HG02840 (cell line): ENCODE data around the gene UBAC2.
"Not testable (repeated sequence)": the region's sequence is repeated elsewhere in the genome, so short reads cannot be mapped to it uniquely, and the experiment has no call there.

ENCODE experiments used
- ATAC-seq: cut with Tn5 transposase; IDR thresholded peaks from one replicate; pipeline ENCODE4 v1.9.1; 2021; ENCODE audit warnings: mild to moderate bottlenecking, moderate library complexity, moderate number of reproducible peaks; ENCODE audit not compliant: unreplicated experiment, low FRiP score

UBAC2 gene

GRCh38 chr13:99405966-99406365, 205.3 kb downstream of the UBAC2 start:
- ATAC-seq: no peak

DNA sequence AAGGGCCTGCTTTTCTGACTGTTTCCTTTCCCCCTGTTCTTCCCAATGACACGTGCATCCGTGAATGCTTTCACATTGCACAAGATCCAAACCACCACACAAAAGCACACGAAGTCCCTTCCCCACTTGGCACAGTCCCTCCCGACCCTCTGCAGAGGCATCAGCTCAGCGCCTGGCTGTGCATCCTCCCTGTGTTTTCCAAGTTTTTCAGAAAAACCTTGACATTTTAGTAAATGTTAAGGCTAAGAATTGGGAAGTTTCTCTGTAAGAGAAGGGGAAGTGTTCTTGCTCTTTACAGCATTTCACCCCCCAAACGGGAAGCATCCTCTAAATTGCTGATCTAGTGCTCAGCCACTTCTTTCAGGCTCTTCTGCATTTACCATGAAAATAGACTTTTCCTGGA, 206.1 kb downstream of the UBAC2 start:
- no peak for ATAC-seq

DNA sequence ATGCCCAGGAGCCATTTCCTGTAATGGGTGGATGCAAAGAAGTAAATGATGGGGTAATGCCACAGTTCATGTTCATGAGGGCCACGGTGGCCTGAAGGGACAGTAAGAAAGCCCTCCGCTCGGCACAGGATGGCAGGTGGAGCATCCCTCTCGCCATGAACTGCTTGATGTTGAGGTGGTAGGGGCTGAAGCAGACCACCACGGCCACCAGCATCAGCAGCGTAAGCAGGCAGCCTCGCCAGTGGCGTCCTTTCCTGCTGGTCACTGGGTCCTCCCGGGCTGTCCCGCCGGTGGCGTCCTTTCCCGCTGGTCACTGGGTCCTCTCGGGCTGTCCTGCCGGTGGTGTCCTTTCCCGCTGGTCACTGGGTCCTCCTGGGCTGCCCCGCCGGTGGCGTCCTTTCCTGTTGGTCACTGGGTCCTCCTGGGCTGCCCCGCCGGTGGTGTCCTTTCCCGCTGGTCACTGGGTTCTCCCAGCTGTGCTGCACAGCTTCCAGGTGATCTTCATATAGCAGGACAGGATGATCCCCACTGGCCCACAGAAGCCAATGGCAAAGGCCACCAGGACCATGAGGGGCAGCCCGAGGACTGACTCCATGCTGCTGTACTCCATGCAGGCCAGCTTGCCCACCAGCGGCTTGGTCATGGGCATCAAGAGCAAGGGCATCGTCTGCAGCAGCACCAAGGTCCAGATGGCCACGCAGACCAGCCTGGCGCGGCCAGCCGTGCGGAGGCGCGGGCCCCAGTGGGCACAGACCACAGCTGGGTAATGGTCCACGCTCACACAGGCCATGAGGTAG, 207.4 kb downstream of the UBAC2 start:
- no peak for ATAC-seq

DNA sequence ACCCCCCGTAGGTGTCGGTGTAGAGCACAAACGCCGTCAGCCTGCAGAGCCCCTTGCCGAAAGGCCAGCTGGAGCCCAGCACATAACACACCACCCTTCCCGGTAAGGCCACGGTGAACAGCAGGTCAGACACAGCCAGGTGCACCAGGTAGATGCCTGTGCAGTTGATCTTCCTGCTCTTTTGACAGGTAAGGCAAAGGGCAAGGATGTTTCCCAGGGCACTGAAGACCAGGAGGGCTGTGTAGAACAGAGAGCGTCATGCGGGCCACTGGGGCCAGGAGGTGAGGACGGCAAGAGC, 208.0 kb downstream of the UBAC2 start:
- no peak for ATAC-seq

DNA sequence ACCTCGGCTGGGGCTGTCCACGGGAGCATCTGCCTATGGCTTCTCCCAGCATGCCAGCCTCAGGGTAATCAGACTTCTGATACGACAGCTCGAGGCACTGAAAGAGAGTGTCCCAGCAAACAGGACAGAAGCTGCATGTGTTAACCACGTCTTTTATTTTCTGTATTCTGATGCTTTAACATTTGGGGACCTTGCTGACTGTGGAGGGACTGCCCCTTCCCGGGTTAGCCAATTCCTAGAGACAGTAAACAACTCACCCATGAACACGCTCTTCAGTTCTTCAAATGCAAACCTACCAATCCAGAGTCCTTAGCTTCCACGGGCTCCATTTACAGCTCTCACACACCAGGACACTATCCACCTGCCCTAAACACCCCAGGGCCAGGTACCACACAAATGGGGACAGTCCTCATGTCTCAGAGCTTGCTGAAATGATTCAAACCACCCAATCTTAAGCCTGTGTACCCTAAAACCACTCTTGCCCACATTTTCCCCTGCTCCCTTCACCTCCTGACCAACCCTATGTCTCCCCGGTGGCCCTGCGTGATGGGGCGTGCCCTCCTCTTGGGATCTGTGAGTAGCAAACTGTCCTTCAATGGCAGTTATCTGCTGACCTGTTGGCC, 208.9 kb downstream of the UBAC2 start:
- not testable (repeated sequence) for ATAC-seq

- ATAC-seq: not testable (repeated sequence)
Observed at GRCh38 chr13:99410646-99411475, 210.2 kb downstream of the UBAC2 start.

- ATAC-seq: no peak
Observed at GRCh38 chr13:99412856-99413255, 212.2 kb downstream of the UBAC2 start.

DNA sequence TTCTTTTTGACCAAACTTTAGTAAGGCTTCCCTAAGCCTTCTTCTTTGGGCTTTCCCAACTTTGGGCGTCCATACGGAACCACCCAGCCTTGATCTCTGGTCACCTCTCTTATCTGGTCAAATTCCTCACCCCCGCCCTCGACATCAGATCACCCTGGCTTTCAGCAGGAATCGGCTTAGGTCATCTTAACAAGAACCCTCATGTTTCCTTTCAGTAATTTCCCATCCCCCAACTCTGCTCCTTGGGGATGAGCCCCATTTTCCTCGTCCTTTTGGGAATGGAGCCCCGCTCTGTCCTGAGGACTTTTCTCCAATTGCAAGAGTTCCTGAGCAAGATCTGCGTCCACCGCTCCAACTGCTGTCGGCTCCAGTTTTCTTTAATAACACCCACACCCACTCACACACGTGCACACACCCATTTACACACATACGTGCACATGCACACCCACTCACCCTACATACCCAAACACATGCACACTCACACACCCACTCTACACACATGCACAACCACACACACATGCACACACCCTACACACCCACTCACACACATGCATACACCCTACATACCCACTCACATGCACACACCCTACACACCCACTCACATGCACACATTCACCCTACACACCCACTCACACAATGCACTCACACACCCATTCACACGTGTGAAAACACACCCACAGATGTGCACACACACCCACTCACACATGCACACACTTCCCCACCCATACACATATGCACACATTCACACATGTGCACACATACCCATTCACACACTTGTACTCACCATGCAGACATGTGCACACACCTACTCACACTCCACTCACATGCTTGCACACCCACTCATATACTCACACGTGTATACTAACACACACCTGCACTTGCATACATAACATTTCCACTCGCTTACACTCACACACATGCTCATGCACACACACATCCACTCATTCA, 213.7 kb downstream of the UBAC2 start:
- ATAC-seq: no peak

GRCh38 chr13:99415014-99415650, 214.5 kb downstream of the UBAC2 start:
- ATAC-seq: no peak

DNA sequence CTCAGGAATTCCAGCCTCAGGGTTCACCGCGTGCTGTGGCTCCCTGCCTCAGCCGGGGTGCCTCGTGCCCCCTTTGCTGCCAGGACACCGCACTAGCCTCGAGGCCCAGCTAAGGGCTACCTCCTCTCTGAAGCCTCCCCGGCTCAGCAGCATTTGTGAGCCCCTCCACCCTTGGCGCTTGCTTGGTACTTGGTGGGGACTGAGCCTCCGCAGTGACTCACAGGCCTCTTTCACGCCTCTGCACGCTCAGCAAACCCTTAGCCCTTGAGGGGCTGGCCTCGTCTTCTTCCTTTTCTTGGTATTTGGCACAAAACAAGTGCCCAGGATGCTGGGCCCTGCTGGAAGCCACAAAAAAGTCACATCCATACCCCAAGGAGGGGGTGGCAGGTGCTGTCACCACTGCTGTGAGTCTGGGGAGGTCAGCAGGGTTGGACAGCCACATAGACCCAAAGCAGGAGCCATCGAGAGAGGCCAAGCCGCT, 215.2 kb downstream of the UBAC2 start:
- ATAC-seq: no peak

DNA sequence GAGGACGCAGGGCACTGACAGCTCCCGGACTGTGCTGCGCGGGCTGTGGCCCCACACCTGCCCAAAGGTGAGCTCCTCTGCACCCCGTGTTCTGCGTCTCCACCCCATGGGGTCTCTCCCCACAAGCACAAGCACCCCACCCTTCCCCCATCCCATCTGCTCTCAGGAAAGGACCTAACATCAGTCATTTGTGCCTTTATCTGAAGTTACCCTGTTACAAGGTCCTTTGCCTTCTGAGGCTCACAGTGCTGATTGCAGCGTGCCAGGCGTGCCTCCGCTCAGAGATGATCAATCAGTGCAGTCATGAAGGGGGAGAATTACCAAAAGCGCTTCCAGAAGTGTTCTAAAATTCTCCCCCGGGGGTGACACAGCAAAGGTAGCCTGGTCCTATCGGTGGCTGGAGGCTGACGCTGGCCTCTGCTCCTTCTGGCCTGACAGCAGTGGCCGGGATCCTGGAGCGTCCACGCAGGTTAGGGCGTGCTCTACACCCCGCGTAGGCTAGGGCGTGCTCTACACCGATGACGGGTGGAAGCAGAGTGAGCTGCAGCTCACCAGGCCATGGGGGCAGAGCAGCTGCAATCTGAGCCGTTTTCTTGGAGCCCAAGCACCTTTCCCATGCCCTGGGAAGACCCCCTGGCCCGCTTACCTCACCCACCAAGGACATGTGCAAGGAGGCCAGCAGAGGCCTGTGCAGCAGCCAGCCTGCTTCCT, 215.9 kb downstream of the UBAC2 start:
- no peak for ATAC-seq

- ATAC-seq: no peak
Observed at GRCh38 chr13:99417201-99418102, 216.8 kb downstream of the UBAC2 start.

- ATAC-seq: no peak
Observed at GRCh38 chr13:99418103-99418842, 217.6 kb downstream of the UBAC2 start.

GRCh38 chr13:99418843-99419140, 218.1 kb downstream of the UBAC2 start:
- ATAC-seq: no peak

- no peak for ATAC-seq
Observed at GRCh38 chr13:99419591-99420243, 219.1 kb downstream of the UBAC2 start.

GRCh38 chr13:99421271-99421670, 220.6 kb downstream of the UBAC2 start:
- no peak for ATAC-seq
